GM23338 (cell line): ENCODE measurements around the gene GEMIN2. TPM values are rescaled to one million over a fixed set of nuclear protein-coding genes. Genes with fewer than 3 reads are reported as not detected.

ENCODE experiments used
- ATAC-seq: fragments of 200-7000 bp; cut with Tn5 transposase; 3 replicates; pipeline ENCODE4 v1.9.1; 2020
- DNase-seq: peaks from one replicate; pipeline ENCODE4 v3.0.0-alpha.2; 2015; ENCODE audit warnings: low spot score
- H2AFZ ChIP-seq: fragments of 200-600 bp; sonication (generic); 2 replicates; pipeline ENCODE4 v1.8.0; 2016; ENCODE audit warnings: antibody characterized with exemption, mild to moderate bottlenecking, moderate library complexity
- H3F3A ChIP-seq: fragments of 200-600 bp; sonication (generic); replicated peaks from 2 replicates; pipeline ENCODE4 v1.8.0; 2017; ENCODE audit warnings: antibody characterized with exemption, mixed run types, low read depth
- H3K27ac ChIP-seq: fragments of 200-600 bp; sonication (generic); 2 replicates; pipeline ENCODE4 v1.6.1; 2016; ENCODE audit warnings: low read depth
- H3K27me3 ChIP-seq: fragments of 200-600 bp; sonication (generic); 2 replicates; pipeline ENCODE4 v1.8.0; 2016; ENCODE audit warnings: mild to moderate bottlenecking, mixed run types, moderate library complexity; ENCODE audit not compliant: insufficient read depth
- H3K36me3 ChIP-seq: fragments of 200-600 bp; sonication (generic); 2 replicates; pipeline ENCODE4 v1.8.0; 2016; ENCODE audit warnings: mild to moderate bottlenecking; ENCODE audit not compliant: insufficient read depth
- H3K4me1 ChIP-seq: fragments of 200-600 bp; sonication (generic); 2 replicates; pipeline ENCODE4 v1.8.0; 2016; ENCODE audit warnings: mild to moderate bottlenecking, moderate library complexity; ENCODE audit not compliant: insufficient read depth
- H3K4me2 ChIP-seq: fragments of 200-600 bp; sonication (generic); 2 replicates; pipeline ENCODE4 v1.7.1; 2017; ENCODE audit warnings: mixed run types
- H3K4me3 ChIP-seq: fragments of 200-600 bp; sonication (generic); 2 replicates; pipeline ENCODE4 v1.6.1; 2016; ENCODE audit warnings: mixed run types
- H3K79me2 ChIP-seq: fragments of 200-600 bp; sonication (generic); replicated peaks from 2 replicates; pipeline ENCODE4 v1.8.0; 2017; ENCODE audit warnings: mild to moderate bottlenecking; ENCODE audit not compliant: insufficient read depth
- H3K9me2 ChIP-seq: fragments of 200-600 bp; sonication (generic); 2 replicates; pipeline ENCODE4 v1.8.0; 2017; ENCODE audit not compliant: insufficient read depth
- H4K20me1 ChIP-seq: fragments of 200-600 bp; sonication (generic); replicated peaks from 2 replicates; pipeline ENCODE4 v1.8.0; 2017; ENCODE audit warnings: mild to moderate bottlenecking; ENCODE audit not compliant: insufficient read depth
- H3K27ac Mint-ChIP-seq: 2 replicates; pipeline ENCODE4 v1.8.0; 2020; ENCODE audit warnings: inconsistent platforms, mild to moderate bottlenecking, moderate library complexity, mixed read lengths
- H3K27me3 Mint-ChIP-seq: 3 replicates; pipeline ENCODE4 v1.8.0; 2022; ENCODE audit warnings: low read depth, mild to moderate bottlenecking, moderate library complexity, mixed read lengths, inconsistent platforms; ENCODE audit not compliant: insufficient read depth, poor library complexity
- H3K36me3 Mint-ChIP-seq: 3 replicates; pipeline ENCODE4 v1.8.0; 2021; ENCODE audit warnings: low read depth, mild to moderate bottlenecking, inconsistent platforms, moderate library complexity, mixed read lengths
- H3K4me1 Mint-ChIP-seq: 3 replicates; pipeline ENCODE4 v1.8.0; 2020; ENCODE audit warnings: mild to moderate bottlenecking, inconsistent platforms, mixed read lengths
- H3K4me3 Mint-ChIP-seq: 3 replicates; pipeline ENCODE4 v1.8.0; 2021; ENCODE audit warnings: moderate library complexity, mild to moderate bottlenecking, inconsistent platforms, mixed read lengths
- H3K9me3 Mint-ChIP-seq: 3 replicates; pipeline ENCODE4 v1.8.0; 2020; ENCODE audit warnings: moderate library complexity, mild to moderate bottlenecking, inconsistent platforms, mixed read lengths
- CTCF ChIP-seq, 2 experiments: fragments of 200-600 bp in 1 of 2; sonication (generic) in 1 of 2; conservative IDR thresholded peaks; 2 replicates each; pipeline versions ENCODE4 v1.5.1 to v1.6.1; 2016 to 2017; ENCODE audit warnings: antibody characterized with exemption in 2 of 2, low read depth in 2 of 2, mild to moderate bottlenecking in 2 of 2, moderate library complexity in 1 of 2
- REST ChIP-seq: IDR thresholded peaks from one replicate; pipeline ENCODE4 v1.6.1; 2018; ENCODE audit warnings: antibody characterized with exemption; ENCODE audit not compliant: unreplicated experiment
- ZNF331 ChIP-seq: fragments of 250-450 bp; sonication (Bioruptor Pico); IDR thresholded peaks from 2 replicates; pipeline ENCODE4 v1.5.0; 2020; ENCODE audit warnings: low read depth, mild to moderate bottlenecking, moderate library complexity
- ZNF462 ChIP-seq: fragments of 250-450 bp; sonication (Bioruptor Pico); IDR thresholded peaks from 2 replicates; pipeline ENCODE4 v1.5.0; 2020; ENCODE audit warnings: mild to moderate bottlenecking, moderate library complexity
- polyA plus RNA-seq: library from polyadenylated mRNA; unstranded; fragments of >200 nt; fragmentation: Nextera tagmentation; extraction: Ambion mirVana; gene quantifications from 2 replicates; pipeline ENCODE4 v1.2.1, GENCODE V29; 2016
- total RNA-seq: library from RNA; depleted of rRNA; stranded (reverse); fragments of >200 nt; shearing (Covaris generic); gene quantifications from 2 replicates; pipeline ENCODE4 v1.2.3, GENCODE V29; 2014

Gene GEMIN2
- total and polyA plus RNA-seq, 2 experiments from 2014 or later = 37.0 to 61.6 TPM

GRCh38 chr14:39085933-39086332, 28.2 kb upstream of the GEMIN2 start:
- Mint-ChIP-seq H3K27me3 (no peaks in the 10 kb centered on the region), H3K4me3 (no peak overlapping the region), H3K36me3 (peaks cover 60% of the 10 kb centered on the region), H3K9me3 (no peaks in the 10 kb centered on the region), H3K4me1 (no peaks in the 10 kb centered on the region; the same call in 2 of the 3 replicates), H3K27ac (no peak overlapping the region)
- no peak overlapping the region; the same call in 1 of the 2 replicates for H3K27ac ChIP-seq
- H3K79me2 ChIP-seq = no peaks in the 10 kb centered on the region
- ATAC-seq (no peak), DNase-seq (no peak)
- H3K4me3 ChIP-seq = no peak overlapping the region
- H3K36me3 ChIP-seq = peaks cover 43% of the 10 kb centered on the region
- peaks cover 3% of the 10 kb centered on the region; the same call in 1 of the 2 replicates for H4K20me1 ChIP-seq
- no peak for TF ChIP-seq REST
- TF ChIP-seq ZNF462 = no peak
- no peak for TF ChIP-seq ZNF331
- no peak for TF ChIP-seq CTCF (conservative IDR thresholded peaks at IDR 0.05; ENCODE audit: low read depth in 2 of 2)
- no peaks in the 10 kb centered on the region for H3K27me3 ChIP-seq
- H3K4me1 ChIP-seq = no peaks in the 10 kb centered on the region
- no peak overlapping the region for H2AFZ ChIP-seq
- no peak overlapping the region for H3K4me2 ChIP-seq
- no peaks in the 10 kb centered on the region for H3K9me2 ChIP-seq
- H3F3A ChIP-seq = no peaks in the 10 kb centered on the region
